Uterus (tissue), 4 donors: ENCODE measurements around the gene ANO7. TPM values are rescaled to one million over a fixed set of nuclear protein-coding genes. Genes with fewer than 3 reads are reported as not detected.

Experiments
- DNase-seq, 2 donors: peaks; one replicate each; pipeline ENCODE4 v3.0.0-alpha.2; 2019 to 2020
- H3K27ac ChIP-seq, 2 donors: fragments of 200-600 bp; sonication (generic); 1 replicate in 1 of 2; 2 replicates in 1 of 2; pipeline ENCODE4 v1.5.1; 2016 to 2018
- H3K27me3 ChIP-seq, 2 donors: fragments of 200-600 bp; sonication (generic); one replicate each; pipeline ENCODE4 v1.5.1; 2018 to 2019; ENCODE audit warnings: control low read depth in 1 of 2
- H3K36me3 ChIP-seq, 2 donors: fragments of 200-600 bp; sonication (generic); one replicate each; pipeline ENCODE4 v1.5.1; 2019; ENCODE audit warnings: control low read depth in 1 of 2
- H3K4me1 ChIP-seq, 2 donors: fragments of 200-600 bp; sonication (generic); one replicate each; pipeline ENCODE4 v1.5.1; 2018 to 2019; ENCODE audit warnings: control low read depth in 1 of 2
- H3K4me3 ChIP-seq, 2 donors: fragments of 200-600 bp; sonication (generic); 1 replicate in 1 of 2; 2 replicates in 1 of 2; pipeline ENCODE4 v1.5.1; 2018 to 2019; ENCODE audit warnings: mild to moderate bottlenecking in 1 of 2
- H3K9me3 ChIP-seq, 2 donors: fragments of 200-600 bp; sonication (generic); one replicate each; pipeline ENCODE4 v1.5.1; 2019; ENCODE audit warnings: control low read depth in 1 of 2
- CTCF ChIP-seq, 4 experiments: fragments of 200-600 bp in 2 of 4; fragments of 450-650 bp in 2 of 4; sonication (generic) in 2 of 4; IDR thresholded peaks; one replicate each; pipeline ENCODE4 v1.5.1; 2016 to 2019; ENCODE audit warnings: antibody characterized with exemption in 4 of 4, mild to moderate bottlenecking in 2 of 4, moderate library complexity in 1 of 4
- POLR2A ChIP-seq, 2 donors: fragments of 450-650 bp; IDR thresholded peaks; one replicate each; pipeline ENCODE4 v1.6.1; 2016; ENCODE audit warnings: antibody characterized with exemption in 2 of 2, mild to moderate bottlenecking in 1 of 2, moderate library complexity in 1 of 2
- intact Hi-C: fragments of 100-400 bp; cut with DNase I; formaldehyde crosslinking; loops from one replicate; pipeline ENCODE4 v1.15.1; 2023; ENCODE audit warnings: low total_unique reads
- total RNA-seq, 4 donors: library from RNA; depleted of rRNA in 3 of 4; stranded (reverse); fragments of >200 nt in 3 of 4; gene quantifications; one replicate each; pipeline versions ENCODE4 v1.1.0 to v1.2.4, GENCODE V29; 2014 to 2023
- donor health status: DM: yes; HTN: yes; CAD: no.

Gene ANO7
- total RNA-seq, 4 donors from 2014 or later: under 0.01 to 3.8 (median 0.21) TPM; not detected in 1

GRCh38 chr2:241157841-241158545, 30.5 kb upstream of the ANO7 start:
- TF ChIP-seq POLR2A (IDR thresholded peaks at IDR 0.05) (no peak), CTCF (IDR thresholded peaks at IDR 0.05) (no peak)
- intact Hi-C loops: no loop called here
- peaks cover 0 to 9% of the 10 kb centered on the region in 2 donors for H3K4me1 ChIP-seq
- no peaks in the 10 kb centered on the region for H3K27me3 ChIP-seq
- H3K9me3 ChIP-seq: no peaks in the 10 kb centered on the region
- no peaks in the 10 kb centered on the region for H3K36me3 ChIP-seq
- H3K4me3 ChIP-seq: no peak overlapping the region
- H3K27ac ChIP-seq: no peak overlapping the region
- DNase-seq: no peak

- Histone ChIP-seq H3K9me3 (no peaks in the 10 kb centered on the region), H3K27ac (no peak overlapping the region), H3K36me3 (no peaks in the 10 kb centered on the region), H3K4me1 (peaks cover 0 to 9% of the 10 kb centered on the region in 2 donors), H3K4me3 (no peak overlapping the region), H3K27me3 (no peaks in the 10 kb centered on the region)
- DNase-seq: no peak
- TF ChIP-seq CTCF (IDR thresholded peaks at IDR 0.05): no peak
- no peak for TF ChIP-seq POLR2A (IDR thresholded peaks at IDR 0.05)
- intact Hi-C loops: no loop called here
Measured at GRCh38 chr2:241158546-241158900, 30.0 kb upstream of the ANO7 start.

GRCh38 chr2:241159116-241159515, 29.4 kb upstream of the ANO7 start:
- H3K9me3 ChIP-seq: no peaks in the 10 kb centered on the region
- DNase-seq: no peak
- no peak overlapping the region for H3K27ac ChIP-seq
- peaks cover 0 to 9% of the 10 kb centered on the region in 2 donors for H3K4me1 ChIP-seq
- H3K36me3 ChIP-seq: no peaks in the 10 kb centered on the region
- no peaks in the 10 kb centered on the region for H3K27me3 ChIP-seq
- H3K4me3 ChIP-seq: no peak overlapping the region
- intact Hi-C loops: no loop called here
- TF ChIP-seq POLR2A (IDR thresholded peaks at IDR 0.05) (no peak), CTCF (IDR thresholded peaks at IDR 0.05) (no peak)

- Histone ChIP-seq H3K4me1 (peaks cover 0 to 9% of the 10 kb centered on the region in 2 donors), H3K27ac (no peak overlapping the region), H3K4me3 (no peak overlapping the region), H3K27me3 (no peaks in the 10 kb centered on the region), H3K36me3 (no peaks in the 10 kb centered on the region), H3K9me3 (no peaks in the 10 kb centered on the region)
- TF ChIP-seq POLR2A (IDR thresholded peaks at IDR 0.05): no peak
- TF ChIP-seq CTCF (IDR thresholded peaks at IDR 0.05): no peak
- intact Hi-C loops: no loop called here
- DNase-seq: no peak
Measured at GRCh38 chr2:241160318-241160717, 28.2 kb upstream of the ANO7 start.

- Histone ChIP-seq H3K9me3 (no peaks in the 10 kb centered on the region), H3K27me3 (no peaks in the 10 kb centered on the region), H3K4me3 (no peak overlapping the region), H3K4me1 (peaks cover 0 to 9% of the 10 kb centered on the region in 2 donors), H3K27ac (peak overlapping the region; percentile 67 to 78), H3K36me3 (no peaks in the 10 kb centered on the region)
- TF ChIP-seq POLR2A (IDR thresholded peaks at IDR 0.05): no peak
- no peak for TF ChIP-seq CTCF (IDR thresholded peaks at IDR 0.05)
- DNase-seq: peak; percentile 77 to 81
- intact Hi-C loops: no loop called here
Measured at GRCh38 chr2:241161646-241162281, 26.7 kb upstream of the ANO7 start.
